Esophagus muscularis mucosa (tissue), 3 donors: Measurements from ENCODE around the gene CUBN.

Experiments
- CTCF ChIP-seq, 3 experiments: fragments of 200-600 bp in 2 of 3; fragments of 450-650 bp in 1 of 3; sonication (generic) in 2 of 3; IDR thresholded peaks; one replicate each; pipeline ENCODE4 v1.5.1; 2017 to 2019; ENCODE audit warnings: antibody characterized with exemption in 3 of 3, mild to moderate bottlenecking in 2 of 3, moderate library complexity in 1 of 3
- POLR2A ChIP-seq: fragments of 450-650 bp; IDR thresholded peaks from one replicate; pipeline ENCODE4 v1.6.1; 2017; ENCODE audit warnings: antibody characterized with exemption, moderate library complexity, mild to moderate bottlenecking, low read depth
- POLR2AphosphoS5 ChIP-seq, 2 donors: sonication (generic); formaldehyde crosslinking; IDR thresholded peaks; one replicate each; pipeline ENCODE4 v1.6.1; 2017; ENCODE audit warnings: antibody characterized with exemption in 2 of 2

GRCh38 chr10:16822726-16823360, 306.8 kb downstream of the CUBN start:
- TF ChIP-seq POLR2A, result no peak
- no peak for TF ChIP-seq CTCF (IDR thresholded peaks at IDR 0.05)
- no peak for TF ChIP-seq POLR2AphosphoS5 (IDR thresholded peaks at IDR 0.05)
